ENCODE data around the gene MEGF9.

- no peak for TF ChIP-seq POLR2AphosphoS2 (IDR thresholded peaks at IDR 0.05; ENCODE audit: low read depth, low read length)
- no peak for TF ChIP-seq JUN (CRISPR knock-in tag; IDR thresholded peaks at IDR 0.05)
- TF ChIP-seq RAD21 (CRISPR knock-in tag; IDR thresholded peaks at IDR 0.05), result no peak
- TF ChIP-seq ASH2L (IDR thresholded peaks at IDR 0.05; ENCODE audit: insufficient read length, low read depth, low read length), result no peak
- no peak for TF ChIP-seq HOMEZ (CRISPR knock-in tag; IDR thresholded peaks at IDR 0.05; ENCODE audit: low read depth)
- no peak for TF ChIP-seq CTCF (CRISPR knock-in tag; IDR thresholded peaks at IDR 0.05)
- TF ChIP-seq HDAC6 (IDR thresholded peaks at IDR 0.05; ENCODE audit: low read depth, low read length), result no peak
- TF ChIP-seq CENPX (CRISPR knock-in tag; IDR thresholded peaks at IDR 0.05), result no peak
- TF ChIP-seq ZBTB26 (CRISPR knock-in tag; IDR thresholded peaks at IDR 0.05; ENCODE audit: borderline replicate concordance), result no peak
- no peak for TF ChIP-seq DNMT1 (CRISPR knock-in tag; IDR thresholded peaks at IDR 0.05)
- no peak for TF ChIP-seq ETS1 (CRISPR knock-in tag; IDR thresholded peaks at IDR 0.05)
- TF ChIP-seq ZNF224 (CRISPR knock-in tag; IDR thresholded peaks at IDR 0.05), result no peak
- TF ChIP-seq SALL1 (CRISPR knock-in tag; IDR thresholded peaks at IDR 0.05), result no peak
- no peak for TF ChIP-seq RFX5 (IDR thresholded peaks at IDR 0.05; ENCODE audit: low read depth, low read length)
These were observed 12.2 kb upstream of the MEGF9 start for GRCh38 chr9:120726484-120726883.
